Coronary artery (tissue), 2 donors: ENCODE data around the gene GMCL2.
A peak's percentile ranks its signal among the peaks of the same experiment; 100 is the strongest.

Experiments used
- DNase-seq: peaks from one replicate; pipeline ENCODE4 v3.0.0-alpha.2; 2017; ENCODE audit warnings: low spot score
- H3K27ac ChIP-seq, 2 donors: fragments of 200-600 bp; sonication (generic); one replicate each; pipeline ENCODE4 v1.5.1; 2016 to 2019
- H3K4me3 ChIP-seq: fragments of 200-600 bp; sonication (generic); 2 replicates; pipeline ENCODE4 v1.5.1; 2016; ENCODE audit warnings: mild to moderate bottlenecking, moderate library complexity
- TF ChIP-seq, protein P1 (sequence below): fragments of 200-600 bp; sonication (generic); IDR thresholded peaks from one replicate; pipeline ENCODE4 v1.5.1; 2019; ENCODE audit warnings: antibody characterized with exemption

GMCL2 gene

GRCh38 chr5:178187014-178187413 is at the start of gene GMCL2:
Gene GMCL2, minus strand, starts transcription at chr5:178187371. Its CDS starts 72 bp downstream, at chr5:178187299.
- H3K27ac ChIP-seq, result no peak within 1 kb of the TSS
- H3K4me3 ChIP-seq, result no peak within 1 kb of the TSS
- no peak for DNase-seq
- TF ChIP-seq, protein P1, sequence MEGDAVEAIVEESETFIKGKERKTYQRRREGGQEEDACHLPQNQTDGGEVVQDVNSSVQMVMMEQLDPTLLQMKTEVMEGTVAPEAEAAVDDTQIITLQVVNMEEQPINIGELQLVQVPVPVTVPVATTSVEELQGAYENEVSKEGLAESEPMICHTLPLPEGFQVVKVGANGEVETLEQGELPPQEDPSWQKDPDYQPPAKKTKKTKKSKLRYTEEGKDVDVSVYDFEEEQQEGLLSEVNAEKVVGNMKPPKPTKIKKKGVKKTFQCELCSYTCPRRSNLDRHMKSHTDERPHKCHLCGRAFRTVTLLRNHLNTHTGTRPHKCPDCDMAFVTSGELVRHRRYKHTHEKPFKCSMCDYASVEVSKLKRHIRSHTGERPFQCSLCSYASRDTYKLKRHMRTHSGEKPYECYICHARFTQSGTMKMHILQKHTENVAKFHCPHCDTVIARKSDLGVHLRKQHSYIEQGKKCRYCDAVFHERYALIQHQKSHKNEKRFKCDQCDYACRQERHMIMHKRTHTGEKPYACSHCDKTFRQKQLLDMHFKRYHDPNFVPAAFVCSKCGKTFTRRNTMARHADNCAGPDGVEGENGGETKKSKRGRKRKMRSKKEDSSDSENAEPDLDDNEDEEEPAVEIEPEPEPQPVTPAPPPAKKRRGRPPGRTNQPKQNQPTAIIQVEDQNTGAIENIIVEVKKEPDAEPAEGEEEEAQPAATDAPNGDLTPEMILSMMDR, result no peak

DNA sequence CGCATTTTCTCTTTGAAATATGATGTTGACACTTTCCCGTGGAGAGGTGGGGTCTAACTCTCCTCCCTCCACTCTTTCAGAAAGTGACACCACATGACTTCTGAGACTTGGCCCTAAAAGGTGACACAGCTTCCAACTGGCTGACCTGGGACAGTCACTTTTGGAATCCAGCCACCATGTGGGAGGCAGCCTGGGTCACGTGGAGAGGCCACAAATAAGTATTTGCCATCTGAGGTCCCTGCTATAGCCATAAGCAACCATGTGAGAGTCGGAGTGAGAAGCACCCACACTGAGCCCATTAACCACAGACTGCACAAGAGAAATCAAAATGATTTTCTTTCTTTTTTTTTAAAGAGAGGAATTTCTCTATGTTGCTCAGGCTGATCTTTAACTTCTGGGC is 49.5 kb upstream of the GMCL2 start:
- no peak overlapping the region for H3K4me3 ChIP-seq
- no peak for DNase-seq
- H3K27ac ChIP-seq, result peak overlapping the region in 1 of 2 donors; percentile 8
- TF ChIP-seq, protein P1, result no peak

GRCh38 chr5:178236126-178236525 is 49.0 kb upstream of the GMCL2 start:
- no peak for DNase-seq
- peak overlapping the region in 1 of 2 donors; percentile 8 for H3K27ac ChIP-seq
- H3K4me3 ChIP-seq, result no peak overlapping the region
- TF ChIP-seq, protein P1, result no peak

- Histone ChIP-seq H3K4me3 (no peak overlapping the region), H3K27ac (no peak overlapping the region)
- TF ChIP-seq, protein P1, result no peak
- no peak for DNase-seq
These were observed 48.4 kb upstream of the GMCL2 start for GRCh38 chr5:178235588-178235974.

- TF ChIP-seq, protein P1, result peak; percentile 63
These were observed 47.8 kb upstream of the GMCL2 start for GRCh38 chr5:178234750-178235587.

GRCh38 chr5:178234121-178234749 is 47.1 kb upstream of the GMCL2 start:
- Histone ChIP-seq H3K27ac (no peak overlapping the region), H3K4me3 (no peak overlapping the region)
- TF ChIP-seq, protein P1, result no peak
- DNase-seq, result no peak

More at GRCh38 chr5:178234750-178235587, 47.8 kb upstream of the GMCL2 start:
- Histone ChIP-seq H3K4me3 (no peak overlapping the region), H3K27ac (peak overlapping the region in 1 of 2 donors; percentile 24)
- DNase-seq, result no peak
